Fibroblast of the aortic adventitia (primary cell): Measurements from ENCODE around the gene PCDHGC5. TPM values are rescaled to one million over a fixed set of nuclear protein-coding genes. Genes with fewer than 3 reads are reported as not detected.

ENCODE experiments used
- DNase-seq: peaks from one replicate; pipeline ENCODE4 v3.0.0-alpha.2; 2010; ENCODE audit warnings: low read depth
- H3K4me3 ChIP-seq: 2 replicates; pipeline ENCODE4 v1.5.1; 2011; ENCODE audit warnings: low read depth, mild to moderate bottlenecking, control low read depth, low read length, moderate library complexity
- total RNA-seq: library from RNA; depleted of rRNA; stranded (reverse); fragments of >200 nt; gene quantifications from 2 replicates; pipeline ENCODE4 v1.2.3, GENCODE V29; 2012; ENCODE audit warnings: low replicate concordance
- TF ChIP-seq, protein P1 (sequence below): IDR thresholded peaks from 2 replicates; pipeline ENCODE4 v1.5.1; 2011; ENCODE audit warnings: mild to moderate bottlenecking, low read length, control low read depth, inconsistent platforms; ENCODE audit not compliant: insufficient read depth

The PCDHGC5 gene
- total RNA-seq, 1 donor: 7.0 TPM

- H3K4me3 ChIP-seq: no peak overlapping the region
- TF ChIP-seq, protein P1, sequence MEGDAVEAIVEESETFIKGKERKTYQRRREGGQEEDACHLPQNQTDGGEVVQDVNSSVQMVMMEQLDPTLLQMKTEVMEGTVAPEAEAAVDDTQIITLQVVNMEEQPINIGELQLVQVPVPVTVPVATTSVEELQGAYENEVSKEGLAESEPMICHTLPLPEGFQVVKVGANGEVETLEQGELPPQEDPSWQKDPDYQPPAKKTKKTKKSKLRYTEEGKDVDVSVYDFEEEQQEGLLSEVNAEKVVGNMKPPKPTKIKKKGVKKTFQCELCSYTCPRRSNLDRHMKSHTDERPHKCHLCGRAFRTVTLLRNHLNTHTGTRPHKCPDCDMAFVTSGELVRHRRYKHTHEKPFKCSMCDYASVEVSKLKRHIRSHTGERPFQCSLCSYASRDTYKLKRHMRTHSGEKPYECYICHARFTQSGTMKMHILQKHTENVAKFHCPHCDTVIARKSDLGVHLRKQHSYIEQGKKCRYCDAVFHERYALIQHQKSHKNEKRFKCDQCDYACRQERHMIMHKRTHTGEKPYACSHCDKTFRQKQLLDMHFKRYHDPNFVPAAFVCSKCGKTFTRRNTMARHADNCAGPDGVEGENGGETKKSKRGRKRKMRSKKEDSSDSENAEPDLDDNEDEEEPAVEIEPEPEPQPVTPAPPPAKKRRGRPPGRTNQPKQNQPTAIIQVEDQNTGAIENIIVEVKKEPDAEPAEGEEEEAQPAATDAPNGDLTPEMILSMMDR: no peak
- DNase-seq: no peak
Measured at GRCh38 chr5:141484310-141484640, 4.6 kb upstream of the PCDHGC5 start.

- DNase-seq: no peak
- peak within 1 kb of the TSS; percentile 9 for H3K4me3 ChIP-seq
Measured at GRCh38 chr5:141484641-141485311, 4.1 kb upstream of the PCDHGC5 start, which contains the start of gene PCDHGC4. PCDHGC4 (plus strand) TSS chr5:141485030; CDS start chr5:141485174, 144 bp downstream.

GRCh38 chr5:141485321-141486055 is 3.4 kb upstream of the PCDHGC5 start:
- TF ChIP-seq, protein P1: no peak
- DNase-seq: no peak
- H3K4me3 ChIP-seq: no peak overlapping the region

More at GRCh38 chr5:141484641-141485311, 4.1 kb upstream of the PCDHGC5 start, which contains the start of gene PCDHGC4:
- TF ChIP-seq, protein P1: no peak

- TF ChIP-seq, protein P1: no peak
- H3K4me3 ChIP-seq: no peak overlapping the region
- DNase-seq: no peak
Measured at GRCh38 chr5:141486091-141486490, 2.8 kb upstream of the PCDHGC5 start.

GRCh38 chr5:141487131-141487530 is 1.8 kb upstream of the PCDHGC5 start:
- no peak overlapping the region for H3K4me3 ChIP-seq
- TF ChIP-seq, protein P1: no peak
- DNase-seq: no peak

DNA sequence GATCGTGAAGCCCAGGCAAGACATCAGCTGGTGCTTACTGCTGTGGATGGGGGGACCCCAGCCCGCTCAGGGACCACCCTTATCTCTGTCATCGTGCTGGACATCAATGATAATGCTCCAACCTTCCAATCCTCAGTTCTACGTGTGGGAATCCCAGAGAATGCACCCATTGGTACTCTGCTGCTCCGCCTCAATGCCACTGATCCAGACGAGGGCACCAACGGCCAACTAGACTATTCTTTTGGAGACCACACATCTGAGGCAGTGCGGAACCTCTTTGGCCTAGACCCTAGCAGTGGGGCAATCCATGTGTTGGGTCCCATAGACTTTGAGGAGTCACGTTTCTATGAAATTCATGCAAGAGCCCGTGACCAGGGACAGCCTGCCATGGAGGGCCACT is 960 bp downstream of the PCDHGC5 start:
- no peak overlapping the region for H3K4me3 ChIP-seq
- TF ChIP-seq, protein P1: no peak
- DNase-seq: no peak
